Measurements from ENCODE around the gene NR1D2.

NR1D2 gene

GRCh38 chr3:23949784-23950183 is 4.7 kb downstream of the NR1D2 start:
- TF ChIP-seq MZF1 (tag by site-specific recombination; IDR thresholded peaks at IDR 0.05; ENCODE audit: borderline replicate concordance) = peak; percentile 47; the same call in 1 of the 2 replicates
- TF ChIP-seq ZNF184 (tag by site-specific recombination; IDR thresholded peaks at IDR 0.05) = no peak
- no peak for TF ChIP-seq ZNF571 (tag by site-specific recombination; IDR thresholded peaks at IDR 0.05)
- peaks cover 0 to 4% of the 10 kb centered on the region in 2 experiments; a peak in 1 of 3 replicates for H3K36me3 ChIP-seq (ENCODE audit: control insufficient read depth in 2 of 2, insufficient read depth in 1 of 2, low read length in 2 of 2)
- peaks cover 2% of the 10 kb centered on the region; the same call in 1 of the 2 replicates for H3K4me1 ChIP-seq (ENCODE audit: control insufficient read depth, insufficient read depth, low read length)
- CTCF ChIA-PET = interaction anchor here (0.5 kb wide), 1 partner anchor 187 kb away, joined by 5 read pairs; no protein-coding TSS in a partner anchor
- POLR2A ChIA-PET = interaction anchor here (0.9 to 3.8 kb wide), 2 partner anchors 32 to 42 kb away, joined by 3 to 14 read pairs; partner anchors contain the start of genes NKIRAS1 and RPL15
- H3K27ac ChIP-seq (ENCODE audit: extremely low read depth, low read depth, low read length) = no peak overlapping the region
- H3K4me3 ChIP-seq (ENCODE audit: low read depth, low read length) = no peak overlapping the region
- no peaks in the 10 kb centered on the region for H3K9me3 ChIP-seq (ENCODE audit: control insufficient read depth, insufficient read depth, low read depth, low read length)

GRCh38 chr3:23950293-23950692 is 5.2 kb downstream of the NR1D2 start:
- no peaks in the 10 kb centered on the region for H3K9me3 ChIP-seq (ENCODE audit: control insufficient read depth, insufficient read depth, low read depth, low read length)
- H3K36me3 ChIP-seq (ENCODE audit: control insufficient read depth in 2 of 2, insufficient read depth in 1 of 2, low read length in 2 of 2) = peaks cover 0 to 8% of the 10 kb centered on the region in 2 experiments; a peak in 1 of 3 replicates
- peaks cover 2% of the 10 kb centered on the region; the same call in 1 of the 2 replicates for H3K4me1 ChIP-seq (ENCODE audit: control insufficient read depth, insufficient read depth, low read length)
- no peak for TF ChIP-seq ZFP69B (tag by site-specific recombination; IDR thresholded peaks at IDR 0.05)
- no peak for TF ChIP-seq ZNF133 (tag by site-specific recombination; IDR thresholded peaks at IDR 0.05)
- TF ChIP-seq ZNF10 (tag by site-specific recombination; IDR thresholded peaks at IDR 0.05) = no peak
- TF ChIP-seq BCL11A (tag by site-specific recombination; IDR thresholded peaks at IDR 0.05; ENCODE audit: low read depth) = no peak
- TF ChIP-seq SALL2 (tag by site-specific recombination; IDR thresholded peaks at IDR 0.05; ENCODE audit: borderline replicate concordance) = no peak
- TF ChIP-seq ZNF561 (tag by site-specific recombination; IDR thresholded peaks at IDR 0.05; ENCODE audit: borderline replicate concordance) = no peak
- no peak for TF ChIP-seq ZNF513 (tag by site-specific recombination; IDR thresholded peaks at IDR 0.05)
- TF ChIP-seq ZNF416 (tag by site-specific recombination; IDR thresholded peaks at IDR 0.05) = no peak
- CTCF ChIA-PET = interaction anchor here (0.5 to 0.7 kb wide), 2 partner anchors 10 to 186 kb away, joined by 4 to 5 read pairs; no protein-coding TSS in a partner anchor
- H3K4me3 ChIP-seq (ENCODE audit: low read depth, low read length) = no peak overlapping the region
- no peak overlapping the region for H3K27ac ChIP-seq (ENCODE audit: extremely low read depth, low read depth, low read length)
- POLR2A ChIA-PET = interaction anchor here (3.8 kb wide), 1 partner anchor 33 kb away, joined by 14 read pairs; the partner anchor contains the start of genes NKIRAS1 and RPL15

- CTCF ChIA-PET = no interaction called here
- no peaks in the 10 kb centered on the region for H3K9me3 ChIP-seq (ENCODE audit: control insufficient read depth, insufficient read depth, low read depth, low read length)
- no peak overlapping the region for H3K4me3 ChIP-seq (ENCODE audit: low read depth, low read length)
- POLR2A ChIA-PET = no interaction called here
- peaks cover 0 to 16% of the 10 kb centered on the region in 2 experiments; a peak in 2 of 3 replicates for H3K36me3 ChIP-seq (ENCODE audit: control insufficient read depth in 2 of 2, insufficient read depth in 1 of 2, low read length in 2 of 2)
- peaks cover 2% of the 10 kb centered on the region; the same call in 1 of the 2 replicates for H3K4me1 ChIP-seq (ENCODE audit: control insufficient read depth, insufficient read depth, low read length)
- H3K27ac ChIP-seq (ENCODE audit: extremely low read depth, low read depth, low read length) = no peak overlapping the region
- TF ChIP-seq ZNF211 (tag by site-specific recombination; IDR thresholded peaks at IDR 0.05; ENCODE audit: low read depth) (no peak), ZNF148 (tag by site-specific recombination; IDR thresholded peaks at IDR 0.05; ENCODE audit: borderline replicate concordance) (no peak), ZBTB44 (tag by site-specific recombination; IDR thresholded peaks at IDR 0.05) (peak; percentile 12; the same call in 1 of the 2 replicates), PRDM6 (tag by site-specific recombination; IDR thresholded peaks at IDR 0.05) (peak; percentile 55), ZFP3 (tag by site-specific recombination; IDR thresholded peaks at IDR 0.05; ENCODE audit: low read depth) (no peak), KLF8 (tag by site-specific recombination; IDR thresholded peaks at IDR 0.05) (peak; percentile 48; the same call in 1 of the 2 replicates), ZNF555 (tag by site-specific recombination; conservative IDR thresholded peaks at IDR 0.05) (no peak), SCRT1 (tag by site-specific recombination; IDR thresholded peaks at IDR 0.05; ENCODE audit: borderline replicate concordance) (peak; percentile 44; the same call in 1 of the 2 replicates), FEZF1 (tag by site-specific recombination; IDR thresholded peaks at IDR 0.05) (0 out of 2 replicates have a peak, but pooled peaks have one; percentile 30), PRDM1 (tag by site-specific recombination; IDR thresholded peaks at IDR 0.05) (no peak), ZNF223 (tag by site-specific recombination; IDR thresholded peaks at IDR 0.05) (no peak), ZSCAN5A (tag by site-specific recombination; IDR thresholded peaks at IDR 0.05) (peak; percentile 35; the same call in 1 of the 2 replicates)
Measured at GRCh38 chr3:23952646-23953045, 7.6 kb downstream of the NR1D2 start.

All from HEK293 (cell line).